WI38 (cell line): ENCODE measurements around the gene SZT2.

ENCODE experiments used
- H3K4me3 ChIP-seq: 2 replicates; pipeline ENCODE4 v1.5.1; 2011; ENCODE audit warnings: low read depth, mild to moderate bottlenecking, control low read depth, low read length
- CTCF ChIP-seq: IDR thresholded peaks from 2 replicates; pipeline ENCODE4 v1.5.1; 2012; ENCODE audit warnings: low read depth, mild to moderate bottlenecking, control low read depth, low read length

SZT2 gene

DNA sequence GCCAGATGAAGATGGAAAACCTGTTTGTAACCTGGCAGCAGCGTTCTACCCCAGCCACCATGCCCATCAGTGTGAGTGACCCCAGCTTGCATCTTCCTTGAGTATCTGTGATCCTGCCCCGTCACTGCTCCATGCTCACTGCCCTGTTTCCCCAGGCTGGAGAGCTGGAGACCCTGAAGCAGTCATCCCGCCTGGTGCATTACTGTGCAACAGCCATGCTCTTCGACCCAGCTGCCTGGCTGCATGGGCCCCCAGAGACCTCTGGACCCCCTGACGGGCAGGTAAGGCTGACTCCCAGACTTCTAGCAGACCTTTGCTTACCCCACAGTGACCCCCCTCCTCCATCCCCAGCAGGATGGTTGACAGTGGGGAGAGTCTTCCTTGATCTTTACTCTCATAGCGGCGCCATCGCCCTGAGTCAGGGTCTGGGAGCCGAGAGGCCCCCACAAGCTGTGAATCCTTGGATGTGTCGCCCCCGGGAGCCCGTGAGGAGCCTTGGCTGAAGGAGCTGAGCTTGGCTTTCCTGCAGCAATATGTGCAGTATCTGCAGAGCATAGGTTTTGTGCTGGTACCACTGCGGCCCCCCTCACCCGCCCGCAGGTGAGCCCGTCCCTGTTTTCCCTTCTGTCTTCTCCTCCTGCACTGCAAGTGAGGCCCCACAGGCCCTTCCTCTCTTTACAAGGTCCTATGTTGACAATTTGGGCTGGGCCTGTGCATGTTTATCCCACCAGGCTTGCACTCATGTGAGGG is 53.7 kb downstream of the SZT2 start:
- no peak overlapping the region for H3K4me3 ChIP-seq
- TF ChIP-seq CTCF = no peak

GRCh38 chr1:43444151-43444828 is 54.6 kb downstream of the SZT2 start:
- TF ChIP-seq CTCF = no peak
- no peak overlapping the region for H3K4me3 ChIP-seq

- H3K4me3 ChIP-seq = no peak overlapping the region
- TF ChIP-seq CTCF = no peak
These were observed 55.1 kb downstream of the SZT2 start for GRCh38 chr1:43444836-43445235.

- H3K4me3 ChIP-seq = no peak overlapping the region
- no peak for TF ChIP-seq CTCF
These were observed 56.1 kb downstream of the SZT2 start for GRCh38 chr1:43445606-43446387.

DNA sequence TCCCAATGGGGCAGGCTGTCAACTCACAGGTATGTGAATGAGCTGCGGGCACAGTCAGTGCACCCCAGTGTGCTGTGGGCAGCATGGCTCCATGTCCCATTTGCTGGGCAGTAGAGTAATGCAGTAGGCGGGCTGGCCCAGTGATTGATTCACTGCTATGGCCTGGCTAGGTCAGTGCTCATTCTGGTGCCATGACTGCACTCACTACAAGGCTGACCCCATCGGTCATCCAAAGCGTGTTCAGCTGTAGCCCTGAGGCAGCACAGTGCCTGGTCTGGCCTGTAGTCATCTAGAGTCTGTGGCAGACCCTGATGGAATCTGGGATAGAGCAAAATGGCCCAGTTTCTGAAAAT is 56.7 kb downstream of the SZT2 start:
- no peak overlapping the region for H3K4me3 ChIP-seq
- no peak for TF ChIP-seq CTCF

DNA sequence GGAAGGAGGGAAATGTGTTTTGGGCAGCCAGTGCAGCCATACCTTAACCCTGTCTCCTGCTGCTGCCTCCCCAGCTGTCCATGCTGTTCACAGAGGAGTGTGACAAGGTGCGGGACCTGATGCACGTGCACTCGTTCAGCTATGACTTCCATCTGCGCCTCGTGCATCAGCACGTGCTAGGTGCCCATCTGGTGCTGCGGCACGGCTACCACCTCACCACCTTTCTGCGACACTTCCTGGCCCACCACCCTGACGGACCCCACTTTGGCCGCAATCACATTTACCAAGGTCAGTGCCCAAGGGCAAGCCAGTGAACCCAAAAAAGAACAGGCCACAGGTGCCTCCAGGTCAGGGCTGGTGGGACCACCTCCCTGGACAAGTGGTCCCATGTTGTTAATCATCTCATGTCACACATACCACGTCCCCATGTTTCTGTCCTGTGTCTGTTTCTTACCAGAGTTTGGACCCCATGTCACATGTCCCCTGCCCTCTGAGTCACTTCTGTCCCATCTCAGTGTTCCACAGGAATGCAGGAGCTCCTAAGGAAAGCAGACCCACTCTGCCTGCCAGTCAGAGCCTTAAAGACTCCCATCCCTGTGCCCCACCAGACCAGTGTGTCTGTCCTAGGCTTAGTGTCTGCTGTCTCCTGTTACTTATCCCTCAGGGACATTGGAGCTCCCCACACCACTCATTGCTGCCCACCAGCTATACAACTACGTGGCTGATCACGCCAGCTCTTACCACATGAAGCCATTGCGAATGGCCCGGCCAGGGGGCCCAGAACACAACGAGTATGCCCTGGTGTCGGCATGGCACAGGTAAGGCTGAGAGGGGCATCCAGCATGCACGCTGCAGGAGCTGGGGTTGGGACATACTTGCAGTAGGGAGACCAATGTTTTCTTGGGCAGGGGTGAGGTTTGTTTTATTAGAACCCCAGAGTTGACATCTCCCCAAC is 57.5 kb downstream of the SZT2 start:
- TF ChIP-seq CTCF = no peak
- no peak overlapping the region for H3K4me3 ChIP-seq
